Measurements from ENCODE around the gene TK2.
"Not testable (repeated sequence)": the region's sequence is repeated elsewhere in the genome, so short reads cannot be mapped to it uniquely, and the experiment has no call there.

The TK2 gene

GRCh38 chr16:66549284-66550131 is at the start of gene TK2:
Gene TK2 (minus strand): TSS chr16:66550122. CDS start chr16:66550061, 61 bp downstream.
- peak; percentile 41 for DNase-seq (ENCODE audit: low spot score)

GRCh38 chr16:66598111-66598510 is 48.2 kb upstream of the TK2 start:
- no peak for DNase-seq (ENCODE audit: low spot score)

DNA sequence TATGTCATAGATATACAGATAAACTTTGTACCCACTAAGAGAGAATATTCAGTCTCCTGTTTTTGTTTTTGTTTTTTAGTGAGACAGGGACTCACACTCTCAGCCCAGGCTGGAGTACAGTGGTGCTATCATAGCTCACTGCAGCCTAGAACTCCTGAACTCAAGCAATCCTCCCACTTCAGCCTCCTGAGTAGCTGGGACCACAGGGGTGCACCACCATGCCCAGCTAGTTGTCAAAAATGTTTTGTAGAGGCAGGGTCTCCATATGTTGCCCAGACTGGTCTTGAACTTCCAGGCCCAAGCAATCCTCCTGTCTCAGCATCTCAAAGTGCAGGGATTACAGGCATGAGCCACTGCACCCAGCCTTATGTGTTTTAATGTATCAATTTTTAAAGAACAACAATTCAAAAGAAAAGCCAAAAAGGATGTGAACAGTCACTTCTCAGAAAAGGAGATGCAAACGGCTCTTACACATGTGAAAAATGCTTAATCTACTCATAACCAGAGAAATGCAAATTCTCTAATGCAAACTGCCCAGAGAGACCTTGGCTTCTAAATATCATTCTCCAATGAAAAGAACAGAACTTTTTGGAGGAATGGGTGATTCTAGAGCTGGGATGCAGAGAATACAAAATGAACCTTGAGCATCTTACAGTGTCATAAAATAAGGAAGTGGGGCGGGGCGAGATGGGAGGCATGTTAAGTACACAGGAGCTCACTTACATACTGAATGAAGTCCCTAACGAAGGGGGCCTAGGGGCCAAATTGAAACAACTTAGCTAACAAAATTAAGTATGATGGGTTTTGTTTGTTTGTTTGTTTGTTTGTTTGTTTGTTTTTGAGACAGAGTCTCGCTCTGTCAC is 47.3 kb upstream of the TK2 start:
- DNase-seq (ENCODE audit: low spot score), result no peak

DNA sequence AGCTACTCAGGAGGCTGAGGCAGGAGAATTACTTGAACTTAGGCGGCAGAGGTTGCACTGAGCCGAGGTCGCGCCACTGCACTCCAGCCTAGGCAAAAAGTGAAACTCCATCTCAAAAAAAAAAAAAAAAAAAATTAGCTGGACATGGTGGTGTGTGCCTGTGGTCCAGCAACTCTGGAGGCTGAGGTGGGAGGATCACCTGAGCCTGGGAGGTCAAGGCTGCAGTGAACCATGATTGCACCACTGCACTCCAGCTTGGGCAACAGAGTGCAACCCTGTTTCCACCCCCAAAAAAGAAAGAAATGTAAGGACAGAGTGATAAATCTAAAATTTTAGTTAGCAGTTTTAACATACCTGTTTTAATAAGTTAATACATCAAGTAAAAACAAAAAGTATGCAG is 46.6 kb upstream of the TK2 start:
- DNase-seq (ENCODE audit: low spot score), result not testable (repeated sequence)

DNA sequence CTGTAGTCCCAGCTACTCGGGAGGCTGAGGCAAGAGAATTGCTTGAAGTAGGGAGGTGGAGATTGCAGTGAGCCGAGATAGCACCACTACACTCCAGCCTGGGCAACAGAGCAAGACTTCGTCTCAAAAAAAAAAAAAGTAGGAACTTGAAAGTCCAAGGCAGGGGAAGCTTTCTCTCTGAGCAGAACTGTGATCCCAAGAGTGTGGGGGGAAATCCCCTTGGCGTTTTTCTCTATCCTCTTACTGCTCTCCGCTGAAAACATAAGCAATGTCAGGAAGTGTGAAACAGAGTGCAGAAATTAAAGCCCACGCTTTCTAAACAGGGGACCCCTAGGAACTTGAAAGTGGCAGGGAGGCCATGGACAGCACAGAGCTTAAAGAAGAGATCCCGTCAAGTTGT is 44.8 kb upstream of the TK2 start:
- DNase-seq (ENCODE audit: low spot score), result no peak

DNA sequence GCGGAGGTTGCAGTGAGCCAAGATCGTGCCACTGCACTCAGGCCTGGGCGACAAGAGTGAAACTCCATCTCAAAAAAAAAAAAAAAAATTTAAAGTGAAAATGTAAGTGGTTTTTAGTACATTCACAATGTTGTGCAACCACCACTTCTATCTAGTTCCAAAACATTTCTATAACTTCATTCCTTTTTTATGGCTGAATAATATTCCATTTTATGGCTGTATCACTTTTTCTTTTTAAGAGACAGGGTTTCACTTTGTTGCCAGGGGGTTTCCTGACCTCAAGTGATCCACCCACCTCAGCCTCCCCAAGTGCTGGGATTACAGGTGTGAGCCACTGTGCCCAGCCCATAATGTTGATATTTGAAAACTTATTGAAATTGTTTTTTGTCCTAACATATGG is 42.9 kb upstream of the TK2 start:
- no peak for DNase-seq (ENCODE audit: low spot score)

- no peak for DNase-seq (ENCODE audit: low spot score)
Observed at GRCh38 chr16:66592241-66592640, 42.3 kb upstream of the TK2 start.

- no peak for DNase-seq (ENCODE audit: low spot score)
Observed at GRCh38 chr16:66591018-66591417, 41.1 kb upstream of the TK2 start.

- DNase-seq (ENCODE audit: low spot score), result peak; percentile 18
Observed at GRCh38 chr16:66590322-66590721, 40.4 kb upstream of the TK2 start.

GRCh38 chr16:66588981-66589713 is 39.2 kb upstream of the TK2 start:
- DNase-seq (ENCODE audit: low spot score), result peak; percentile 58

DNA sequence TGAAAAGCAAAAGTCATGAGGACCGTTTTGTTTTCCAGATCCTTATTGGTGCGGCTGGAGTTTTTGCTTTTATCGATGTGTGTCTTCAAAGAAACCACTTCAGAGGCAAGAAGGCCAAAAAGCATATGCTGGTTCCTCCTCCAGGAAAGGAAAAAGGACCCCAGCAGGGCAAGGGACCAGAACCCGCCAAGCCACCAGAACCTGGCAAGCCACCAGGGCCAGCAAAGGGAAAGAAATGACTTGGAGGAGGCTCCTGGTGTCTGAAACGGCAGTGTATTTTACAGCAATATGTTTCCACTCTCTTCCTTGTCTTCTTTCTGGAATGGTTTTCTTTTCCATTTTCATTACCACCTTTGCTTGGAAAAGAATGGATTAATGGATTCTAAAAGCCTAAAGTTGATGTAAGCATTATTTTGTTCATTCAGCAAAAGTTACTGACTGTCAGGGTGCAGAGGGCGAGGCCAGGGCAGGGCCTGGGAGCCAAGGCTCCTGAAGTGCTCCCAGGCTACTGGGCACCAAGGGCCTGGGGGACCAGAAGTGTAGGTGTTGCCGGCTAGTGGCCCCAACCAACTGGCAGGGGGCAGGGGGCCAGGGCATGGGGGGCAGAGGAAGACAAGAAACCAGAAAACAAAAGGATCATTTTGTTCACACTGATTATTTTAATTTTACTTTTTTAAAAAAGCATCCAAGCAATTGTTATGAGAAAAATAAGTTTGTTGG is 38.1 kb upstream of the TK2 start:
- no peak for DNase-seq (ENCODE audit: low spot score)

DNA sequence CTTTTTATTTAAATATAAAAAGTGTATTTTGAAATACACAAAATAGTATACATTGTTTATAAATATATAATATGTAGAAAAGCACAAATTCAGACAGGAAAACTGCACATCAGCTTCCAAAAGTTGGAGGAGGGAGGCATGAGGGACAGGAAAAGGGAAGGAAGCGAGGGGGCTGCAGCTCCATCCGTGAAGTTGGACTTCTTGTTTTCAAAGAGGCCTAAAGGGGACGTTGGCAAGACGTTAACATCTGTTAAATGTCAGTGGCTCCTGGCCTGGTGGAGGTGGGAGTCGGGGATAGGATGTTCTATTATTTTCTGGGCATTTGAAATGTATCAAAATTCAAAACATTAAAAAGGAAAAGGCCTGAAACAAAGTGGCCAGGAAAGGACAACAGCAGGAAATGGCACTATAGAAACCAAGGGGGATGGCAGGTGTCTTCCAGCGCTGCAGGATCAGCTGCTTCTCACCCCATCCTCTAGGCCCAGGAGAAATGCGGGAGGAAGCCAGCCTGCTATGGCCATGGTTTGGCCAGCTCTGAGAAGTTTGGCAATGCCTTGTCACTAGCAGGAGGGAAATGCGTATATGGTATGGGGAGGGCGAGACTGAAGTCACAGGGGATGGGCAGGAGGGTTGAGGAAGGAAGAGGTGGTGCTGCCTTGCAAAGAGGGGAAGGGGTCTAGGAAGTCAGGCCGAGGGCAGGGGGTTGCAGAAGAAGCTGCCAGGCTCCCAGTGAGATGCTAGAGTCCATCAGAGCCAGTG is 35.7 kb upstream of the TK2 start:
- DNase-seq (ENCODE audit: low spot score), result no peak

GRCh38 chr16:66581246-66581952 is 31.5 kb upstream of the TK2 start:
- DNase-seq (ENCODE audit: low spot score), result no peak

DNA sequence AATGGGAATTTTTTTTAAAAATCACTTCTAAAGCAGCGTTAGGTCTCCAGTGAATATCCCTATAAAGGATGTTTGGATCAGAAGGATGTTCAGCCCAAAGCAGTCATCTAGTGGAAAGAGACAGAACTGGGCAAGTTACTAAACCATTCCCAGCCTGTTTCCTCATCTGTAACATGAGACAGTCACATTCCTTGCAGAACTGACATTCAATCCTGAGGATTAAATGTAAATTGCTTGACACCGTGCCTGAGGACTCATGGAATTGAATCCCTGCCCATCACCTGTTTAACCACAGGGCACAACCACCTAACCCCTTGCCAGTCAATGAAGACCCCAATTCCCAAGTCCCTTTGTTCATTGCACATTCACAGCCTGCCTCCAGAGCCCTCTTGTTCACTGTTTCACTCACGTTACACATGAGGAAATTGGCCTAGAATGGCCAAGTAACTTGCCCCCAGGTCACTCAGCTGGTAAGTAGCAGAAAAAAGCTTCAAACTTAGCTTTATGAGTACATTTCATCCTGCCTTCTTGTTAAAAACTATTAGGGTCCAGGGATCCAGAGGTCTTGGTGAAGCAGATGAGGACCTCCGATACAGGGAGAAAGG is 30.8 kb upstream of the TK2 start:
- no peak for DNase-seq (ENCODE audit: low spot score)

- DNase-seq (ENCODE audit: low spot score), result no peak
Observed at GRCh38 chr16:66578651-66579531, 29.0 kb upstream of the TK2 start, which contains the start of gene CMTM2. Gene CMTM2 (plus strand): TSS chr16:66579463. CDS start chr16:66579608, 145 bp downstream.

DNA sequence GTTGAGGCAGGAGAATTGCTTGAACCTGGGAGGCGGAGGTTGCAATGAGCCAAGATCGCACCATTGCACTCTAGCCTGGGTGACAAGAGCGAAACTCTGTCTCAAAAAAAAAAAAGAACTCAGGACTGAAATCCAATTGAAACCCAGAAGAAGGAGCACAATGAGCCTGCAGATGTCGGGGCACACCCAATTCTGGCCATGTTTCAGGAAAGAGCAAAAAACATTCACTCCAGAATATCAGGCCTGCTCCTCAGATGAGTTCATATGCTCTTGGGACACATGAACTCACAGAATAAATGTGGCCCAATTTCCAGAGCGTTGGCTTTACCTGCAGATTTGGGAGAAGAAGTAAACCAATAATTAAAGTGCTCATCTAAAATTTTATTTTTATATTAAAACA is 26.4 kb upstream of the TK2 start:
- no peak for DNase-seq (ENCODE audit: low spot score)

DNA sequence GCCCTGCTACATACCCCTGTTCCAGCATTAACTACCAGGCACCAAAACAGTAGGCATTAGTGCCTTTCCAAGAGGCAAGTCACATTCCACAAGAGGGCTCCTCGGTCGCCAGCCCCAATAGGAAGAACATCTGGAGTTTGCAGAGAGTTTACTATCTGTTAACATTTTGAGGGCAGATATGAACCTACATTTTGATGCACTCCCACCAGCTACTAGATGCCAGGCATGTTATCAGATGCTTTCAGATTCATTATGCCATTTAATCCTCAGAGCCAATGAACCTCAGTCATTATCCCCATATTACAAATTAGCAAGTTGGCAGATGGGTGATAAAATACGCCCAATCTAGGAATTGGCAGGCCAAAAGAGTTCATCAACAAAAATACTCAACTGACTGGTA is 25.1 kb upstream of the TK2 start:
- no peak for DNase-seq (ENCODE audit: low spot score)

DNA sequence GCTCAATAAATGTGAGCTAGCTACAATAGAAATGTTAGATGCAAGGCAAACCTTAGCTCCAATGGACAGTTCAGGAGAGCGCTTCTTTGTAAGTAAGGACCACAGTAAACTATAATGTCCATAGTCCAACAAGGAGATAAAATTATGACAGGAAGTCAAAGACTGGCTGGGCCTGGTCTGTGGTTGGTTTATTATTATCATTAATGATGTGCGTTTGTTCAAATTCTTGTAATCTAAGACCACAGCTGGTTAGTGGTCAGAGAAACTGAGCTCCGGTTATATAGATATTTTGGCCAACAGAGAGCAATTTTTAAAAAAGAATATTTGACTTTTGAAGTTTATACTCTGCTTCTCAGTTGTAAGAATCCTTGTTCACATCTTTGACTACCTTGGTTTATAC is 24.6 kb upstream of the TK2 start:
- no peak for DNase-seq (ENCODE audit: low spot score)

- no peak for DNase-seq (ENCODE audit: low spot score)
Observed at GRCh38 chr16:66574081-66574480, 24.2 kb upstream of the TK2 start.
